ENCODE results near the gene DGKD. TPM values are rescaled to one million over a fixed set of nuclear protein-coding genes. Genes with fewer than 3 reads are reported as not detected.

DGKD gene
- total and polyA plus RNA-seq, 11 donors = 15.5 to 88.6 (median 43.0) TPM

DNA sequence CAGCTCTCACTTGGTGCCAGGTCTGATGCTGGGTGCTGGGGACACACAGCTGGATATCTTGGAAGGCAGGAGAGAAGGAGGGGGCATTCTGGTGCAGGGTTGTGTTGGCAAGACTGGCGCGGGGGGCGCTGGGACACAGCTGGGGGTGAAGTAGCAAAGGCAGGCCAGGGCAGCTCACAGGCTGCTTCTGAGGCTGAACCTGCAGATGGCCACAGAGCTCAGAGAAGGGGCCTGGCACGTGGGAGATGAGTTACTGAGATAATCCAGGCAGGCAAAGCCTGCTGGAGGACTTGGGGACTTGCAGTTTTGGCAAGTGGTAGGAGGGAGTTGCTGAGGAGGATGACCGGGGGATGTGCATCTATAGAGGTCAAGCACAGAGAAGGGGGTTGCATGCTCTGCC, 16.2 kb upstream of the DGKD start:
- intact Hi-C loops (cut with DNase I) = no loop called here
- TF ChIP-seq CTCF (IDR thresholded peaks at IDR 0.05) (no peak), POLR2A (IDR thresholded peaks at IDR 0.05) (no peak)
- 68 to 74% (median 71%) methylated on average over 5 of the region's 5 CpGs for WGBS, 4 donors
- Histone ChIP-seq H3K27me3 (no peaks in the 10 kb centered on the region), H3K9me3 (peaks cover 0 to 3% (median 0%) of the 10 kb centered on the region in 12 donors), H3K4me1 (peaks cover 0 to 19% (median 0%) of the 10 kb centered on the region in 12 donors), H3K4me3 (no peak overlapping the region), H3K27ac (no peak overlapping the region), H3K36me3 (no peaks in the 10 kb centered on the region)
- no peak for ATAC-seq
- no peak for DNase-seq

- TF ChIP-seq CTCF (IDR thresholded peaks at IDR 0.05) (no peak), POLR2A (IDR thresholded peaks at IDR 0.05) (no peak)
- DNase-seq = no peak
- intact Hi-C loops (cut with DNase I) = no loop called here
- H3K9me3 ChIP-seq = peaks cover 0 to 3% (median 0%) of the 10 kb centered on the region in 12 donors
- ATAC-seq = no peak
- peaks cover 0 to 11% (median 0%) of the 10 kb centered on the region in 12 donors for H3K4me1 ChIP-seq
- H3K36me3 ChIP-seq = no peaks in the 10 kb centered on the region
- H3K27me3 ChIP-seq = no peaks in the 10 kb centered on the region
- H3K27ac ChIP-seq = no peak overlapping the region
- H3K4me3 ChIP-seq = no peak overlapping the region
- WGBS, 4 donors = 82 to 92% (median 86%) methylated on average over 3 of the region's 3 CpGs
These were observed 15.4 kb upstream of the DGKD start for GRCh38 chr2:233338812-233339368.

DNA sequence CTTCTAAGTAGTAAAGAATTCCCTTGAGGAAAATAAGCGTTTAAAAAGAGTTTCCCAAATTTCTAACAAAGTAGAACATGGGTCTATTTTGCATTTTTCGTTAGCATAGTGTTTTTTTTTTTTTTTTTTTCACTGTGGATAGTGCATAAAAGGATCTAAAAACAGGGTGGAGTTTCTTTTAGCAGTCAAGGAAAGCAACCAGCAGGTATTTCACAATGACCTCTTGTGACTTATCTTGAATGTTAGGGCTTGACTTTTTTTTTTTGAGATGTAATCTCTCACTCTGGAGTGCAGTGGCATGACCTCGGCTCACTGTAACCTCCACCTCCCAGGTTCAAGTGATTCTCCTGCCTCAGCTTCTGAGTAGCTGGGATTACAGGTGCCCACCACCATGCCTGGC, 14.9 kb upstream of the DGKD start:
- no peak overlapping the region for H3K27ac ChIP-seq
- intact Hi-C loops (cut with DNase I) = no loop called here
- no peak for TF ChIP-seq CTCF (IDR thresholded peaks at IDR 0.05)
- no peak for TF ChIP-seq POLR2A (IDR thresholded peaks at IDR 0.05)
- 46 to 69% (median 59%) methylated on average over 3 of the region's 3 CpGs for WGBS, 4 donors
- peaks cover 0 to 3% (median 0%) of the 10 kb centered on the region in 12 donors for H3K9me3 ChIP-seq
- ATAC-seq (no peak), DNase-seq (no peak)
- no peaks in the 10 kb centered on the region for H3K36me3 ChIP-seq
- no peaks in the 10 kb centered on the region for H3K27me3 ChIP-seq
- H3K4me3 ChIP-seq = no peak overlapping the region
- H3K4me1 ChIP-seq = peaks cover 0 to 8% (median 0%) of the 10 kb centered on the region in 12 donors

GRCh38 chr2:233341296-233341695, 13.0 kb upstream of the DGKD start:
- Histone ChIP-seq H3K9me3 (peaks cover 0 to 3% (median 0%) of the 10 kb centered on the region in 12 donors), H3K27ac (no peak overlapping the region), H3K4me3 (no peak overlapping the region), H3K36me3 (no peaks in the 10 kb centered on the region), H3K27me3 (no peaks in the 10 kb centered on the region), H3K4me1 (peaks cover 0 to 8% (median 0%) of the 10 kb centered on the region in 12 donors)
- TF ChIP-seq POLR2A (IDR thresholded peaks at IDR 0.05) = no peak
- TF ChIP-seq CTCF (IDR thresholded peaks at IDR 0.05) = no peak
- 95 to 99% (median 97%) methylated on average over 3 of the region's 3 CpGs for WGBS, 4 donors
- intact Hi-C loops (cut with DNase I) = no loop called here
- DNase-seq (no peak), ATAC-seq (no peak)
